WTC11 (cell line): ENCODE results near the gene ELP4. TPM values are rescaled to one million over a fixed set of nuclear protein-coding genes. Genes with fewer than 3 reads are reported as not detected.
A peak's percentile ranks its signal among the peaks of the same experiment; 100 is the strongest.

Source experiments
- ATAC-seq: fragments of 200-7000 bp; cut with Tn5 transposase; 2 replicates; pipeline ENCODE4 v1.10.0; 2021; ENCODE audit warnings: mild to moderate bottlenecking, moderate library complexity
- CTCF ChIA-PET: fragments of 300-600 bp; sonication (Branson Sonifier 250); formaldehyde crosslinking; loops from one replicate; lab custom pipeline; 2021; ENCODE audit warnings: antibody characterized with exemption; lab: Charles Lee
- POLR2A ChIA-PET: fragments of 350-600 bp; sonication (Branson Sonifier 250); formaldehyde crosslinking; loops from one replicate; lab custom pipeline; 2021; ENCODE audit warnings: antibody characterized with exemption; lab: Charles Lee
- DNase-seq: peaks from one replicate; pipeline ENCODE4 v3.0.0; 2021; ENCODE audit warnings: low spot score
- H3K27ac Mint-ChIP-seq: 2 replicates; pipeline ENCODE4 v1.8.0; 2021; ENCODE audit warnings: mixed read lengths
- H3K27me3 Mint-ChIP-seq: 2 replicates; pipeline ENCODE4 v1.8.0; 2021; ENCODE audit warnings: low read depth, mild to moderate bottlenecking, moderate library complexity, mixed read lengths
- H3K36me3 Mint-ChIP-seq: 2 replicates; pipeline ENCODE4 v1.8.0; 2021; ENCODE audit warnings: mixed read lengths
- H3K4me1 Mint-ChIP-seq: 2 replicates; pipeline ENCODE4 v1.8.0; 2022; ENCODE audit warnings: mixed read lengths
- H3K4me3 Mint-ChIP-seq: 2 replicates; pipeline ENCODE4 v1.8.0; 2021; ENCODE audit warnings: mild to moderate bottlenecking, moderate library complexity, mixed read lengths
- H3K9me3 Mint-ChIP-seq: 2 replicates; pipeline ENCODE4 v1.8.0; 2021; ENCODE audit warnings: mixed read lengths
- AR ChIP-seq: fragments of 250-450 bp; sonication (Bioruptor Pico); IDR thresholded peaks from 2 replicates; pipeline ENCODE4 v1.9.0; 2021; ENCODE audit warnings: mild to moderate bottlenecking
- CREM ChIP-seq: sonication (generic); formaldehyde crosslinking; IDR thresholded peaks from 2 replicates; pipeline ENCODE4 v1.8.1; 2022; ENCODE audit warnings: mild to moderate bottlenecking, missing genetic modification reagents, moderate library complexity
- E2F5 ChIP-seq: sonication (generic); formaldehyde crosslinking; IDR thresholded peaks from 2 replicates; pipeline ENCODE4 v1.8.1; 2022; ENCODE audit warnings: mild to moderate bottlenecking, moderate library complexity, missing genetic modification reagents
- FOXK1 ChIP-seq: sonication (generic); formaldehyde crosslinking; IDR thresholded peaks from 2 replicates; pipeline ENCODE4 v1.8.0; 2022; ENCODE audit warnings: mild to moderate bottlenecking, moderate library complexity, missing genetic modification reagents
- HMGXB4 ChIP-seq: sonication (generic); formaldehyde crosslinking; IDR thresholded peaks from 2 replicates; pipeline ENCODE4 v1.8.1; 2023; ENCODE audit warnings: mild to moderate bottlenecking, moderate library complexity, missing genetic modification reagents
- IRF1 ChIP-seq: sonication (generic); formaldehyde crosslinking; IDR thresholded peaks from 2 replicates; pipeline ENCODE4 v1.8.0; 2023; ENCODE audit warnings: missing genetic modification reagents
- MLX ChIP-seq: sonication (generic); formaldehyde crosslinking; IDR thresholded peaks from 2 replicates; pipeline ENCODE4 v1.8.1; 2023; ENCODE audit warnings: mild to moderate bottlenecking, missing genetic modification reagents, moderate library complexity
- MYBL2 ChIP-seq: sonication (generic); formaldehyde crosslinking; IDR thresholded peaks from 2 replicates; pipeline ENCODE4 v1.8.1; 2023; ENCODE audit warnings: mild to moderate bottlenecking, moderate library complexity, missing genetic modification reagents
- NR3C1 ChIP-seq: sonication (generic); formaldehyde crosslinking; conservative IDR thresholded peaks from 2 replicates; pipeline ENCODE4 v1.8.1; 2023; ENCODE audit warnings: low read depth, mild to moderate bottlenecking, missing genetic modification reagents
- PREB ChIP-seq: sonication (generic); formaldehyde crosslinking; IDR thresholded peaks from 2 replicates; pipeline ENCODE4 v1.8.1; 2022; ENCODE audit warnings: mild to moderate bottlenecking, missing genetic modification reagents, moderate library complexity, borderline replicate concordance
- PRRX2 ChIP-seq: fragments of 250-450 bp; sonication (Bioruptor Pico); IDR thresholded peaks from 2 replicates; pipeline ENCODE4 v1.8.0; 2021; ENCODE audit warnings: mild to moderate bottlenecking
- RELA ChIP-seq: sonication (generic); formaldehyde crosslinking; IDR thresholded peaks from 2 replicates; pipeline ENCODE4 v1.8.1; 2022; ENCODE audit warnings: missing genetic modification reagents, mild to moderate bottlenecking, borderline replicate concordance
- SMAD3 ChIP-seq: sonication (generic); formaldehyde crosslinking; IDR thresholded peaks from 2 replicates; pipeline ENCODE4 v1.8.0; 2022; ENCODE audit warnings: missing genetic modification reagents, mild to moderate bottlenecking, borderline replicate concordance
- STAT6 ChIP-seq: sonication (generic); formaldehyde crosslinking; conservative IDR thresholded peaks from 2 replicates; pipeline ENCODE4 v1.8.1; 2023; ENCODE audit warnings: mild to moderate bottlenecking, low read depth, missing genetic modification reagents, moderate library complexity
- TCF7 ChIP-seq: sonication (generic); formaldehyde crosslinking; IDR thresholded peaks from 2 replicates; pipeline ENCODE4 v1.8.0; 2022; ENCODE audit warnings: mild to moderate bottlenecking, low read depth, missing genetic modification reagents, moderate library complexity
- ZMAT4 ChIP-seq: fragments of 250-450 bp; sonication (Bioruptor Pico); IDR thresholded peaks from 2 replicates; pipeline ENCODE4 v1.9.0; 2021; ENCODE audit warnings: mild to moderate bottlenecking
- ZNF219 ChIP-seq: sonication (generic); formaldehyde crosslinking; IDR thresholded peaks from 2 replicates; pipeline ENCODE4 v1.8.0; 2023; ENCODE audit warnings: missing genetic modification reagents, mild to moderate bottlenecking, borderline replicate concordance
- ZNF232 ChIP-seq: sonication (generic); formaldehyde crosslinking; IDR thresholded peaks from 2 replicates; pipeline ENCODE4 v1.8.0; 2022; ENCODE audit warnings: mild to moderate bottlenecking, missing genetic modification reagents
- ZNF317 ChIP-seq: sonication (generic); formaldehyde crosslinking; IDR thresholded peaks from 2 replicates; pipeline ENCODE4 v1.8.1; 2023; ENCODE audit warnings: low read depth, mild to moderate bottlenecking, moderate library complexity, missing genetic modification reagents, borderline replicate concordance
- total RNA-seq: library from RNA; stranded (reverse); gene quantifications from 3 replicates; pipeline ENCODE4 v1.2.3, GENCODE V29; 2021

Gene ELP4
- total RNA-seq, 1 experiment from 2014 or later, result 14.6 TPM

GRCh38 chr11:31814176-31814868 lies 304.8 kb downstream of the ELP4 start:
- CTCF ChIA-PET, result interaction anchor here (2.0 kb wide), 1 partner anchor 10 kb away, joined by 8 read pairs; no protein-coding TSS in a partner anchor
- H3K4me1 Mint-ChIP-seq, result peaks cover 58% of the 10 kb centered on the region
- ATAC-seq, result no peak
- no peaks in the 10 kb centered on the region for H3K9me3 Mint-ChIP-seq
- peak overlapping the region; percentile 47 for H3K4me3 Mint-ChIP-seq
- no peaks in the 10 kb centered on the region for H3K36me3 Mint-ChIP-seq
- POLR2A ChIA-PET, result no interaction called here
- peaks cover 100% of the 10 kb centered on the region for H3K27me3 Mint-ChIP-seq
- H3K27ac Mint-ChIP-seq, result no peak overlapping the region
- DNase-seq, result peak; percentile 43
- no peak for TF ChIP-seq ZNF317 (CRISPR knock-in tag)
- TF ChIP-seq PRRX2 (CRISPR knock-in tag), result no peak
- TF ChIP-seq NR3C1 (CRISPR knock-in tag), result no peak
- TF ChIP-seq MLX (CRISPR knock-in tag), result no peak

GRCh38 chr11:31815711-31816467 lies 306.3 kb downstream of the ELP4 start:
- no peak overlapping the region for H3K27ac Mint-ChIP-seq
- TF ChIP-seq CREM (CRISPR knock-in tag), result no peak
- no peak for TF ChIP-seq STAT6 (CRISPR knock-in tag)
- no peak for TF ChIP-seq E2F5 (CRISPR knock-in tag)
- no peak for TF ChIP-seq AR (CRISPR knock-in tag)
- TF ChIP-seq TCF7 (CRISPR knock-in tag), result no peak
- no peak for TF ChIP-seq IRF1 (CRISPR knock-in tag)
- no peak for TF ChIP-seq ZNF219 (CRISPR knock-in tag)
- TF ChIP-seq PREB, result no peak
- TF ChIP-seq HMGXB4 (CRISPR knock-in tag), result no peak
- TF ChIP-seq ZNF232 (CRISPR knock-in tag), result no peak
- no peak for TF ChIP-seq FOXK1 (CRISPR knock-in tag)
- TF ChIP-seq PRRX2 (CRISPR knock-in tag), result no peak
- no peak for TF ChIP-seq ZMAT4
- no peak for TF ChIP-seq MYBL2 (CRISPR knock-in tag)
- TF ChIP-seq MLX (CRISPR knock-in tag), result no peak
- TF ChIP-seq SMAD3 (CRISPR knock-in tag), result no peak
- no peak for TF ChIP-seq RELA (CRISPR knock-in tag)

More at GRCh38 chr11:31815711-31816467, 306.3 kb downstream of the ELP4 start:
- ATAC-seq (no peak), DNase-seq (no peak)
- H3K4me1 Mint-ChIP-seq, result peaks cover 59% of the 10 kb centered on the region
- ChIA-PET POLR2A (interaction anchor here (1.0 kb wide), 1 partner anchor 17 kb away, joined by 3 read pairs; no protein-coding TSS in a partner anchor), CTCF (interaction anchor here (0.9 to 5.7 kb wide), 5 partner anchors 10 to 142 kb away, joined by 4 to 54 read pairs (median 20); no protein-coding TSS in a partner anchor)
- H3K27me3 Mint-ChIP-seq, result peaks cover 100% of the 10 kb centered on the region
- H3K36me3 Mint-ChIP-seq, result no peaks in the 10 kb centered on the region
- no peaks in the 10 kb centered on the region for H3K9me3 Mint-ChIP-seq
- H3K4me3 Mint-ChIP-seq, result peak overlapping the region; percentile 60
